ELF-1 (cell line): ENCODE results near the gene FDXACB1.
"Not testable (repeated sequence)": the region's sequence is repeated elsewhere in the genome, so short reads cannot be mapped to it uniquely, and the experiment has no call there.

Experiments
- DNase-seq: peaks from one replicate; pipeline ENCODE4 v3.0.0-alpha.2; 2016; ENCODE audit warnings: low read depth, low spot score

The FDXACB1 gene

GRCh38 chr11:111908639-111909305 lies 29.8 kb upstream of the FDXACB1 start:
- DNase-seq: no peak

DNA sequence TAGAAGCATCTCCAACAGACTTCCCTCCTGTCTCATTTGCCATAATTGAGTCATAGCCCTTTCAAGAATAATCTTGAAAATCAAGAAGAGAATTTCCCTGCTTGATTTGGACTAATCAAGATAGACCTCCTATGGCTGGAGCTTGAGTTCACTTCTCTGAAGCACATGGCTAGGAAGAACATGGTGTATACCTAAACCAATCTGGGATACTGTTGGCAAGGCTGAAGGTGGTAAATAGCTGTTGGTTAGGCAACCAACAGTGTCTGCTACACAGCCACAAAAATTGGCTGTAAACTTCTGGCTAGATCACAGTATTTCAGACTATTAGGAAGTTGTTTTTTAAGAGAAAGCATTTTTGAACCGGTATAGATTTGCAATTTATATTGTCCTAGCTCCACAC lies 27.7 kb upstream of the FDXACB1 start:
- DNase-seq: no peak

DNA sequence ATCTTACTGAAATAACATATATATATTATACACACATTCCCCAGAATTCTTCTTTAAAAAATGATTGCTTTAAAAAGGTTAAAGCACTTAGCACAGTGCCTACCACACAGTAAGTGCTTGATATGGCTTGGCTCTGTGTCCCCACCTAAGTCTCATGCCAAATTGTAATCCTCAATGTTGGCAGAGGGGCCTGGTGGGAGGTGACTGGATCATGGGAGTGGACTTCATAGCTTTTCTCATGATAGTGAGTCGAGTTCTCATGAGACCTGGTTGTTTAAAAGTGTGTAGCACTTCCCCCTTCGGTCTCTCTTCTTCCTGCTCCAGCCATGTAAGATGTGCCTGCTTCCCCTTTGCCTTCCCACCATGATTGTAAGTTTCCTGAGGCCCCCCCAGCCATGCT lies 26.4 kb upstream of the FDXACB1 start:
- no peak for DNase-seq

- DNase-seq: no peak
Measured at GRCh38 chr11:111886844-111887243, 7.9 kb upstream of the FDXACB1 start.

DNA sequence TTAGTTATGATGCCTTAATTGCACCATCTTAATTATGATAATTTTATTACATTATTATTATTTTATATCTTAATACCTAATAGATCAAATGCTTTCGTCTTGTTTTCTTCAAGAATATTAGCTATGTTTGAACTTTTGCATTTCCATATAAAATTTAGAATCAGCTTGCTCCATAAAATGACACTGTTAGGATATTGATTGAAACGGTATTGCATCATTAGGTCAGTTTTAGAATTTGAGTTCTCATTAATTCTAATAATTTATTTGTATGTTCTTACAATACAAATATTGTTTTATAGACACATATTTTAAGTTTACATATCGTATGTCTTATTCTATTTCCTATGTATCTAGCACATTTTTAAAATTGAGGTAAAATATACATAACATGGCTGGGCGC lies 7.1 kb upstream of the FDXACB1 start:
- DNase-seq: no peak

DNA sequence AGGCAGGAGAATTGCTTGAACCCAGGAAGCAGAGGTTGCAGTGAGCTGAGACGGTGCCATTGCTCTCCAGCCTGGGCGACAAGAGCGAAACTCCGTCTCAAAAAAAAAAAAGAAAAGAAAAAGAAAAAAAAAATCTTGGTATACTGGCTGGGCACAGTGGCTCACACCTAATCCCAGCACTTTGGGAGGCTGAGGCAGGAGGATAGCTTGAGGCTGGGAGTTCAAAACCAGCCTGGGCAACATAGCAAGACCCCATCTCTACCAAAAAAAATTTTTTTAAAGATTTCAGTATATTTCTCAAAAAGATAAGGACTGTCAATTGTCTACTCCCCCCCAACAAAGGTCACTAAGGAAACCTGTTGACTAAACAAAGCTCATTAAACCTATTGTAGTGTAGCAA lies 6.1 kb upstream of the FDXACB1 start:
- DNase-seq: not testable (repeated sequence)

DNA sequence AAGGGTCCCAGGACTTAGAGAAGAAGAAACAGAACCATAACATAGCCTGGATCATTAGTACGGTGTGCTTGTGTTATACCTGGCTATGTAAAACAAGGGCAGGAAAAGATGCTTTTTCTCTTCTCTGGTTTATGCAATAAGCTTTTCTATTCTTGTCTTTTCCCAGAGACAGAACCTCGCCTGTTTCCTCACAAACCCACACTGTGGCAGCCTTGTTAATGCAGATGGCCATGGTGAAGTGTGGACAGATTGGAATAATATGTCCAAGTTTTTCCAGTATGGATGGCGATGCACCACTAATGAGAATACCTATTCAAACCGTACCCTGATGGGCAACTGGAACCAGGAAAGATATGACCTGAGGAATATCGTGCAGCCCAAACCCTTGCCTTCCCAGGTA lies 3.2 kb upstream of the FDXACB1 start:
- DNase-seq: no peak

DNA sequence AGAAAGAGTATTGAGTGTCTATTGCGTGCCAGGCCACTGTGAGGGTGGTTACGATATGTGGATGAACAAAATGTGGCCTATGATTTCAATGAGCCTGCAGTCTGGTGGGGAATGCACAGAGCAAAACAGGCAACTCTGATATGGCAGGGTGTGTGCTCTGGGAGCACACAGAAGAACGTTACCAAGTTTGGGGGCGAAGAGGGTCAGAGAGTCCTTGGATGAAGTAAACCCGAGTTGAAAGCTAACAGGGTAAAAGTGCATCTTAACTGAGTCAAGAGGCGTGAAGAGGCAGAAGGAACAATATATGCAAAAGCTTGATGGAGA lies 634 bp upstream of the FDXACB1 start:
- DNase-seq: no peak

GRCh38 chr11:111878385-111878848 lies 548 bp downstream of the FDXACB1 start:
- no peak for DNase-seq

- no peak for DNase-seq
Measured at GRCh38 chr11:111871693-111872161, 7.2 kb downstream of the FDXACB1 start.

DNA sequence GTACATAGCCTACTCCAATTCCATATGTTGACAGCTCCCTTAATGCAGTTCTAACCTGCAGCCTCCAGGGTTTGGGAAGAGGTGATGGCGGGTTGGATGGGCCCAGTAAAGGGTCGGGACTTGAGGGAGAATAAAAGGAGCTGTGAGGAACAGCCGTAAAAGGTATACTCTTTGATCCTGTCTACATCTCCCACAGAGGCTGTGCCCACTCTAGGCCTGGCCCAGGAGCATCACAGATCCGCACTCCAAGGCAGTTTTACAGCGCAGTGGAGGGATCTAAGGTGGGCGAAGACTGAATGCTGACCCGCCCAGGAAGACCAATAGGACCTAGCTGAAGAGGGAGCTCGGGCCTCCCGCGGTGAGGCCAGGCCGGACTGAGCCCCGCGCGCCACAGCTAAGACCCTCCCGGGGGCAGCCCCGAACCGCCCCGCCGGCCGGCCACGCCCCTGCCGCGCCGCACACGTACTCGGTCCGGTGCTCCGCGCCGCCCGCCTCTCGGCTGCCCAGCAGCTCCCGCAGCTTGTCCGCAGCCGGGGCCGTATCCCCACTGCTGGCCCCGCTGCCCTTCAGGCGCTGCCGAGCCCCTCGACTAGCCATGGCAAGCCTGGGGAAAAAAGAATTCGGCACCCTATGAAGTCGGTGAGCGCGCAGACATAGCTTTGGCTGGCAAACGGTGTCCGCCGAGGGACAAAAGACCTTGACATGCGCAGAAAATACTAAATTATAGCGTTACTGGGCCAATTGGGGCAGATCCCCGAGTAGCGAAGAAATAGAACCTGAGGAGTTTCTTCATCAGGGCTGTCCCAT lies 7.9 kb downstream of the FDXACB1 start, which contains the start of gene ALG9:
ALG9 (minus strand) TSS at position 696 of the 807 bp plus-strand sequence; CDS start at position 597, 99 bp downstream.
- peak; percentile 86 for DNase-seq

DNA sequence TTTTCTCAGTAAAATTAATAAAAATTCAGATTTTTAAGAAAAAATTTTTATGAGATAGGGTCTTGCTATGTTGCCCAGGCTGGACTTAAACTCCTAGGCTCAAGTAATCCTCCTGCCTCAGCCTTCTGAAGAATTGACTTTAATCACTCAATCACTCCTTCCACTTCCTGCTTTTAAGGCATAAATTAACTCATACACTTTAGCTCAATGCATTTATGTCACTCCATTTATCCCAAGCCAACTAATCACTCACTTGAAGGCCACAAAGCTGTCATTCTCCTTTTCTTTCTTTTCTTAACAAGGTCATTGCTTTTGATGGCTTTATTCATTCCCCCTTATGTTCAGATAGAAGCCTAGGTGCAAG lies 8.5 kb downstream of the FDXACB1 start:
- DNase-seq: no peak

GRCh38 chr11:111870113-111870512 lies 8.9 kb downstream of the FDXACB1 start:
- DNase-seq: no peak

DNA sequence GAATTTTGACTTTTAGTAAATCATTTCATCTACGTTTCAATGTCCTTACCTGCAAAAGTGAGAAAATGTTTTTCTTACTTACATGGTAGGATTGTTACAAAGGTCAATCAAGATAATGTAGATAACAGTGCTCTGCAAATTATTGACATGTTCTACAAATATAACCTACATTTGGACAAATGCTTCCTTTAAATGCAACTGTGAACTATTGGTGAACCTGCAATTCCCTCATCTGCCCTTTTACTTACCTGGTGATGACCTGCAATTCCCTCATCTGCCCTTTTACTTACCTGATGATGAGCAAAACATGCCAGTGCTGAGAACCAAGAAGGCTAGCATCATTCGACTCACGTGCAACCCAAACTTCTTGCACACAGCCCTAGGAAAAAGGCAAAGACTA lies 18.7 kb downstream of the FDXACB1 start:
- no peak for DNase-seq

DNA sequence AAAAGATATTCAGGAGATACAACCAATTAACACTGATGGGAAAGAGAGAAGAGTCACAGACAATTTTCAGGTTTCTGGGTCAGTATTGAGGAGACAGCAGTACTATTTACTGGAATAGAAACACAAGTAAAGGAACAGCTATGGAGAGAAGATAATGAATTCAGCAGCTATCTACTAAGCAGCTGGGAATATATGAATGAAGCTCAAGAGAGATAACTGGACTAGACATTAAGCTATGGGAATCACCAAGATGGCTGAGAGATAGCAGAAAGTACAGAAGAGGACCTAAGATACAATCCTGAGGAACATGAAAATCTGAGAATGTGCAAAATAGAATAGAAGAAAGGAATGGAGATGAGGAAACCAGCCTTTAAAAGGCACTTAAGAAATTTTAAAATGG lies 23.5 kb downstream of the FDXACB1 start:
- DNase-seq: no peak

DNA sequence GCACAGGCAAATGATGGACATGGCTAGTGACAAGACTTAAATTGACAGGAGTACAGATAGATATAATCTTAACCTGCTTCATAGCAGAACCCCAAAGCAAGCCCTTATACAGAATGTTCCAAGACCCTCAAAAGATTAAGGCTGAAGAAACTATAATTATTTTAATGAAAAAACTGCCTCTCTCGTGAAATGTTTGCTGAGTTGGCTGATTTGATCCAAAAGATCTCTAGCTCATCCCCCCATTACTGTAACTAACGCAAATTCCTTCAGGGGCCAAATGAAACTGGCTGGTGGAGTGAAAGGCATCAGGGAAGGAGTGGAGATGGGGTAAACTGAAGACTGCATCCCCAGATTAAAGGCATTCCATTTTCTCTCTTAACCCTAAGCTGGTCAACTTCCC lies 26.9 kb downstream of the FDXACB1 start:
- DNase-seq: no peak

DNA sequence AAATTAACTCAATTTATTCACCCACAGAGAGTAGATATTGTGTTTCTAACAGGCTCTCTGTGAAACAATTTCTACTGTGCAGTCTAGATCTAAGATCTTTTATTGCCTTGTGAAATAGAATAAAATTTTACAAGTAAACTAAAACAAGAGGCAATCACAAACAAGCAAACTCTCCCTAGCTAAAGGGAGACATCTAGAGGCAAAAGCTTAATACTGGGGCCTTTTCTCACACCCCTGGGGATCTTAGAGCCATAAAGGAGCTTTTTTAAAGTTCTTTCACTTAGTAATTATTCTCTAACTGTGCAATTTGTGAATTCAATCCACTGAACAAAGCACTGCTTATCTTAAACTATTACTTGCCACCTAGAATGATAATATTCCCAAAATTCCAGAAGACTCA lies 27.3 kb downstream of the FDXACB1 start:
- no peak for DNase-seq

- no peak for DNase-seq
Measured at GRCh38 chr11:111851067-111851466, 27.9 kb downstream of the FDXACB1 start.

DNA sequence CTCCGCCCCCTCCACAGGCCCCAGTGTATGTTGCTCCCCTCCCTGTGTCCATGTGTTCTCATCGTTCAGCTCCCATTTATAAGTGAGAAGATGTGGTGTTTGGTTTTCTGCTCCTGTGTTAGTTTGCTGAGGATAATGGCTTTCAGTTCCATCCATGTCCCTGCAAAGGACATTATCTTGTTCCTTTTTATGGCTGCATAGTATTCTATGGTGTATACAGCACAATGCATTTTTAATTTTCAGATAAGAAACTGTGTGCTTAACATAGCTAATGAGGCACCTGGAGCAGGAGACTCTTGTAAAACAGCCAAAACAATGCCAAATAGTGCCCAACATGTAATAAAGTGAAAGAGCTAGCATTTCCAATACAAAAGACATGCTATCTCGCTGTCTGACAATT lies 29.3 kb downstream of the FDXACB1 start:
- DNase-seq: no peak

DNA sequence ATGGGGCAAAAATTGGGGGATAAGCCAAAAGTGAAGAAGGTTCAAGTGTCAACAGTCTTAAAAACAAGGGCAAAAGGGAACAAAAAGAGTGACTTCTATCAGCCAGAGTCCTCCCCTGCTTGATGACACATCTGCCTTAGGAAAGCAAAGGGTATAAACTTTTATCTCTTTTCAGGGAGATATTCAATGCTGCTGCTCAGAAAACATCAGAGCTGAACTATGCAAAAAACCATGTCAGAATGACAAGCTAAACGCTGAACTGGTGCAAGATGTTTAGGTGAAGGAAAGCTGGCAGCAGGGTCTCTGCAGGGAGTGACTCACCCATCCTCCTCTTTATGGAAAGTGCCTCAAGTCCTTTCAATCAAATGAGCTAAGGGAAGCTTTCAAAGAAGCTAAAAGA lies 32.3 kb downstream of the FDXACB1 start:
- no peak for DNase-seq

DNA sequence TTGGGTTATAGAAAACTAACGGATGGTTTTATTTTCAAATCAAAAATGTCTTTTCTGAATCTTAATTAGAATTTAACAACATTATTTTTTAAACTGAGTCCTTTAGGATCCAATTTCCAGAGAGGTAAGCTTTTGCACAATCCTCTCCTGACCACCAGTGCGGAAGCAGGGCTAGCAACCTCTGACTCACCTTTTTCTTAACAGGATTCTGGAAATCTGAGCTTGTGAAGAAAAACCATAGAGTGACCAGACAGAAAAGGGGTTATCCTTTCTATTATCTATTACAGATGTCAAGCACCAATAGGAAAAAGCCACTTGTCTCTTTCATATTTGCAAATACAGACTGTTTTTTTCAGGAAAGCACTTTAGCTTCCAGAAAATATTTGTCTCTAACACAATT lies 32.9 kb downstream of the FDXACB1 start:
- DNase-seq: no peak

GRCh38 chr11:111845276-111846028 lies 33.5 kb downstream of the FDXACB1 start:
- no peak for DNase-seq
